Activated T-cell treated with anti-CD3 and anti-CD28 coated beads for 4 hours (primary cell): ENCODE measurements around the gene CLSTN2.

ENCODE experiments used
- DNase-seq: peaks from one replicate; pipeline ENCODE4 v3.0.0-alpha.2; 2020

Gene CLSTN2

DNA sequence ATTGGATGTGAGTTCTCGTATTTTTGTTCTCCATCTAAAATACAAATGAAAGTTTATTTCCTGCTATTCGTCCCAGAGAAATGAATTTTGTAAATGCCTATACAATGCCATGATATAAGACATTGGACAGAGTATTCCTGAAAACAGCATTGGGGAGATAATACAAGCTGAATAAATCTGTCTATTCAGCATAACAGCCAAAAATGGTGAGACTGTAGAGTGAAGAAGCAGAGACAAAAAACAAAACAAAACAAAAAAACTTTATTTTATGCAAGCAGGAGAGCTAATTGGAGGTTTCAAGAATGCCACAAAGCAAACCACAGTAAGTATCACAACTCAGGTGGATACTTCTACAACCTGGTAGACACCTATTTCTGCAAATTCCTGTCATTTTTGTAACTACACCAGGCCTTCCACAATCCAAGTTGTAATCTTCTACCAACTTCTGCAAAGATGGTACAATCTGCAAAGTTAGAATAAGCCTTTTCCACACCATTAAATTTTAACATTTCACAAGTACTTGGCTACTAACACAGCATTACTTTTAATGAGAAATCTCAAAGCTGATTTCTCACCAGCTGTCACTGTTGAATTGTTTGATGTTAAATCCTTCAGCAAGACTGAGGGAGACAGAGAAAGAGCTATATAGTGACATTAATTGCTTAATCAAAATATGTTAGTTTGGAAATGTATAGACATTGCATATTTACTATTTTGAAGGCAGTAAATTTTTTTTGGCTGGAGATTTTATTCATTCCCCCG, 163.1 kb downstream of the CLSTN2 start:
- no peak for DNase-seq

DNA sequence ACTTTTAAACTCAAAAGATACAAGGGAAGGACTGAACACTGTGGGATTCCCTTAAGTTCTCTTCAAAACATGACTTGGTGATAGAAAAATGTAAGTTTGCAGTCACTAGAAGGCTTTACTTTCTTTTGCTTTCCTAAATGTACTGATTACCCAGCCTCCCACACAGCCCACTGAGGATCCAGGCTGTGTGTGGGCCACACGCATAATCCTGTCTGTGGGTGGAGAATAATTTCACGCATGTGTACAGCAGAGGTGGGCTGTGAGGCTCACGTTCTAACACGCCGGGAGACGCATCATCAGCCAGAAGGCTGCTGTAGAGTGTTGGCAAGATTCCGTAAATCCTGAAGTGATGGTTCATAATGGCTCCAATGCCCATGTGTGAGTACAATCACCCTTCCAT, 165.5 kb downstream of the CLSTN2 start:
- no peak for DNase-seq

DNA sequence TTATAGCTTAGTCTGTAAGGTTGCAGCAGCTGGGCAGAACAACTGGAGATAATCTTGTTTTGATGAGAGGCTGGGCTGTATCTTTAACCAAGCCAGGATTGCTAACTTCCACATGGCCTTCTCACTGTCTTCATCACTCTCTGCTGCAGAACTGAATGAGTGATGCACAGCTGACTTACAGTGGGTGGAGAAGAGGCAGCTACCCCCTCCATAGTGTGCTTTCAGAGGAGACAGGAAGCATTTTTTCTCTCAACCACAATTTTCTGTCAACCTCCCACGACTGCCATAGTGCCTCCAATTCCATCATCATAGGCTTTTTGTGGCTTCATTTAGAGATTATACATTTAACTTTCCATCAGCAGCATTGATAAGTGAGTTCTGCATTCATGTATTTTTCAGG, 168.2 kb downstream of the CLSTN2 start:
- no peak for DNase-seq

DNA sequence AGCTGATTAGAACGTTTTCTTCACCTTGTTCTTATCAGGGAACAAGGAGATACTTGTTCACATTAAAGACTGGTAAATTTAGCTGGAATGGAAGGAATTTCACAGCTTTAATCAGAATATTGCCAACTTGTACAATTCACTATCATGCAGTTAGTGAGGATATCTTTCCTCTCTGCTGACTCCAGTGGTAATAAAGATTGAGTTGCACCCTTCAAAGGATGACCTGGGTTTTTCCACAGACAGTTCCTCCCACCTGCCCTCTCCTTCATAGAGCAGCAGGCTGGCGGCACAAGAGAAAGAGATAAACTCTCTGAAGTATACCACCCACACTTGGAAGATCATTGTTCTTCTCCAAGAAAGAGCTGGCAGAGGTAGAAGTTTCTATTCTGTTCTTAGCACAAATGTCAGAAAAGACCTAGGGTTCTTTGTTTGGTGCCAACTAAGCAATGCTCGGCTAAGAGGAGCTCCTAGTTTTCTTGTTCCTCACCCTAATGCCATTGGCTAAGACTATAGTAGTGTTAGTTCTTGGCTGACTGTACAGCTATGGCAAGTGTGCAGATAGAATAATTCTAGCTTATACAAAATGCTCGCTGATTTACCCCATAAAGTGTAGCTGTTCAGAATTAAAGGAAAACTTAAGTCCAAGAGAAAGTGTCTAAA, 169.1 kb downstream of the CLSTN2 start:
- DNase-seq: no peak

DNA sequence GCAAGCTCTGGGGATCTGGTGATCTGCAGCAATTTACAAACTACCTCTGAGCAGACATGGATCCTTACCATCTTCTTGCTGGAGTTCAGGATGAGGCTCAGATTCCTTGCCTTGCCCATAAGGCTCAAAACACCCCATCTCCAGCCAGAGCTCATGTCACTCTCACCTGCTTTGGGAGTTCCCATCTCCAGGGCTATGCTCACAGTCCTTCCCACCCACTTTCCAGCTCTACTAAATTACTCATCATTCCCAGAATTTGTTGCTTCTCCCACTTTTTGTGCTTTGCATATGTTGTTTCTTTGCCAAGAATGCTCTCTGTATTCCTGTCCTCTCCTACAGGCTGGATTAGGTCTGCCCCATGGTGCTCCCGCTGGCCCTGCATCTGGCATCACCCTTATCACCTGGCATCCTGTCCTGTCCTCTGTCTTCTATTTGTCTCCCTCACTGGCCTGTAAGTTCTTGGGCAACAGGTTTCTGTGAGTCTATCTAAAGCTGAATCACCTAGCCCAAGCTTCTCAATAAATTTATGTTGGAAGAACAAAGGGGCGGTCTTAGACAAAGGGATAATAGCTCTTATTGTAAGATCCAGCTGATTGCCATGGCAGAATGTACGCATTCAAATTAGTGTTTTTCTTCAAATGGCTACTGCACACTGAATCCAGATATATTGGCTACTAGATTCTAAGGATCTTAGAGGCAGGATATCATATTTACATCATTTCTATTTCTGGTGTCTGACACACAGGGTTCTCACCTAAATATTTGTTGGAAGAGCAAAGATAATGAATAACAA, 179.2 kb downstream of the CLSTN2 start:
- DNase-seq: no peak

DNA sequence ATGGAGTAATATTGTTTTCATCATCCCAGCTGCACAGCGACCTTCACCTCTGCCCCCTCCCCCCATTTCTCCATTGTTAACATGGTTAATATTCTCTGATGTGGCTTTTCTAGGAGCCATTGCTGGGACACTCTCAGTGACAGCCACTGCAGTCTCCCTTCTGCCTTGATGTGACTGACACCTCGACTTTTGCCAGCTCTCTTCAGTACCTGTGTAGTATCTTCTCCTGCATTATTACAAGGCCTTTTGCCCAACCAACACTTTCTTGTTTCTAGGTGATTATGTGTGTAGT, 179.8 kb downstream of the CLSTN2 start:
- no peak for DNase-seq

DNA sequence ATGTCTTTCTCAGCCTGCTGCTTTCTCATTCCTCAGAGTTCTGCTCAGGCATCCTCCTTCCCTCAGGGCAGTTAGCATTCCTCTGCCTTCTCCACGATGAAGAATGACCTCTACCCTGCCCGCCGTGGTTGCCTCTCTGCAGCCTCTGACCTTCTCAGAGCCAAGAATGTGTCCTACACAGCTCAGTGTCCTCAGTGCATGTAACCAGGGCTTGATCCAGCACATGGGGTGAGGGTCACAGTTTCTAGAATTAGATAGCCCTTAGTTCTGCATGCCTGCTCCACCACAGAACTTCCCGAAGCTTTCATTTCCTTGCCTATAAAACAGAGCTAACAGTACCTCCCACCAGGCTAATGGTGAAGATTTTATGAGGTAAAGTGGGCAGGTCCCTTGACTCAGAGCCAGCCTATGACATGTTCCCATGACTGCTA, 182.1 kb downstream of the CLSTN2 start:
- DNase-seq: no peak

DNA sequence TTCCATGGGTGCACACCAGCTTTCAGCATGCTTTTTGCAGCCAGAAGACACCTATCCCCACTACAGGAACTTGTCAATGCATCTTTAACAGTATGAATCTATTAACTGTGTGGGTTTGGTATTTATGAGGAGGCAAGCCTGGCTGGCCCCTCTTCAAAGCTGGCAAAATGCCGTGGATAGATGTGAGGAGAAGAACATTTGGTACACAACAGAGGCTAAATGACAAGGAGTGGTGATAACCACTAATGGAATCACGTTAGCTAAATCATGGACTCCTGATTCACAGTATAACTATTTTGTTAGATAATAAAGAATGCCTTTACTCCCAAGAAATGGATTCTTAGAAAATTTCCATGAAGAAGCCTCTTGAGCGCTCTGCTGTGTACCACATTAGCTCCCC, 187.2 kb downstream of the CLSTN2 start:
- no peak for DNase-seq

DNA sequence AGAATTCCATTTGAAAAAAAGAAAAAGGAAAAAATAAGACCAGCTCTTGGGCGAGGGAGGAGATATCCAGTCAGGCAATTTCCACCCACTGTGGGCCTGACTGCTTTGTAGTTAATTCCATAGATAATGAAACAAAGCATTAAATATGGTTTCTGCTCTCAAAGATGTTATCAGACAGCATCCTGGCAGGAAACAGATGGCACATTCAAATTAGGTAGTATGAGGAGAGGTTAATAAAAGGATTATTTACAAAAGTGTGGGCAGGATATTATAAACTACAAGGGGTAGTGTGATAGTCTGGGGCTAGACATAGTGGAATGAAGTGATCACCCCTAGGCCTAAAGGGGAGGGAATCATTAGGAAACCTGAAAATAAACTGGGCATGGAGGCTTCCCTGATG, 193.2 kb downstream of the CLSTN2 start:
- DNase-seq: no peak

DNA sequence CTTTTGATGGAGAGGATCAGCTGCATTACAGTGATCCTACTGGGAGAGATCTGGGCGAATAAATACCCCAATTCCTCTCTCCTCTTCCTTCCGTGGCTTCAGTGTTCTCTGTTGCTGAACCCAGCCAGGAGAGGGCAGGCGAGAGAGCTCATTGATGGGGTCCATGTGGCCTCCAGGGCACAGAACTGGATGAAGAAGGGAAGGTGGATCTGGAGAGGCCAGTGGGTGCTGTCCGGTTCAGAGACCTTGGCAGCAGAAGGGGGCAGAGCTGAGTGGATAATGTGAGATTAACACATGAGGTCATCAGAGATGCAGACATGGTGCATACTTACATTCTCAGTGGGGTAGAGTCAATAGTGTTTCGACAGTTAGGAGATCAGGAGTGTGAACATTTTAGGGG, 193.6 kb downstream of the CLSTN2 start:
- no peak for DNase-seq

DNA sequence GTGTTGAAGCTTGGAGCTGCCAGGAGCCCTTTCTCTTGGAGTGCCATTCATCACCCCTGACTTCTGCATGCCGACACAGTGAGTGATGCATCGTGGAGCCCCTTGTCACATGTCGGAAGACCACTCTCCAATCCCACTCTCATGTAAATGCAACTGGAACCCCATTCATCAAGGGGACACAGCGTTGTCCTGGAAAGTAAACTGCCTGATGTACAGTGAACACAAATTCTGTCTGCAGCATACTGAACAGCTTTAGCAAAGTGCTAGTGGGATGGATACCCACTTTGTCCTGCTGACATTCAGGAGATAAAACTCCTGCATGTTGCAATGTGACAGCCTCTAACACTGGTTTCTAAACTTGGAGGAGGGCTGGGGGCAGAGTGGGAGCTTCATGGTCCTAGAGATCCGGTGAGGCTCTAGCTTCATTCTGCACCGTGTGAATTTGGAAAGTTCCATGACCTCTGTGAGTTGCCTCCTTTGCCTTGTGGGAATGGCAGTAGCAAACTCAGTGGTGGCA, 194.8 kb downstream of the CLSTN2 start:
- no peak for DNase-seq

DNA sequence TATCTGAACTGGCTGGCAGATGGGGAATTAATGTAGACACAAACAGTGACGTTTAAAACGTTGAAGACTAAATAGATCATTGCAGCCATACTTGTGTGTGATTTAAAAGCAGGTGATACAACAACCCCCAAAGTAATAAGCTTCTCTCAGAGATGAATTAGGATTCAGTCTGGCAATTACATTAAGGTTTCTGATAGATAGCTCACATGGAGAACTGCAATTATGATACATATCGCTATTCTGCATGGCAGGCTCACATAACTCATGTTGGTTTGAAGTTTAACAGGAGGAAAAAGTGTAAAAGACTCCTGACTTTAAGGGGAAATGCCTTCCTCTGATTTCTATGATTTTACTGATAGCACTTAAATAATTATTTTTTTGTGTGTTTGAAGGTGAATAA, 196.9 kb downstream of the CLSTN2 start:
- no peak for DNase-seq

DNA sequence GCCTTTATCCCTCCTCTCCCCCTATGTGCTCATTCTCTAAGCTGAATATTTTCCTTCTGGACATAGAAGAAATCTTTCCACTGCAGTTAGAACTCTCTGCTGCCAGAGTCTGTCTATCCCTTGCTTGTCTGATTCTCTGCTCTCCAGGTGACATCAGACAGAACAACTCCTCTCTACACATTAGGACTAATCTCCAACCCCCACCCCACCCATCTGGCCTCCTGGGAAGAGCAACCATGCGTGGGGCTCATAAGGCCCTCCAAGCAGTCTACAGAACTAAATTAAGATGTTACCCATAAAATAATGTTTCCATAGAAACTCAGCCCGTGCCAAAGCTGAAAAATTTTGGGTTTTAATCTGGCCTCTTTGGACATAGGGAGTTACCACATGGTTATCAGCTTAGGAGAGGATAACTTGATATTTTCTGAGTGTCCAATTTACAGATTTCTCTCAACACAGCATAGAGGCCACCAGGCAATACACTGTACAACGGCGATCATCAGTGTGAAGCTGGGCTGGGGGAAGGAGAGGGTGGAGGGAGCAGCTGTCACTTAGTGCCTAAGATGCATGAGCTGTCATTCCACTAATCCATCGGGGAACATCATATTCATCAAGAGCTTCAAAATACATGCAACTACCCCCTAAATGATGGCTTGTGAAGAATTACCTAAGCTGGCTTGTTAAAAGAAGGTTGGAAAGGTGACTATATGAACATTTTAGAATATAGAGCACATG, 199.4 kb downstream of the CLSTN2 start:
- no peak for DNase-seq

DNA sequence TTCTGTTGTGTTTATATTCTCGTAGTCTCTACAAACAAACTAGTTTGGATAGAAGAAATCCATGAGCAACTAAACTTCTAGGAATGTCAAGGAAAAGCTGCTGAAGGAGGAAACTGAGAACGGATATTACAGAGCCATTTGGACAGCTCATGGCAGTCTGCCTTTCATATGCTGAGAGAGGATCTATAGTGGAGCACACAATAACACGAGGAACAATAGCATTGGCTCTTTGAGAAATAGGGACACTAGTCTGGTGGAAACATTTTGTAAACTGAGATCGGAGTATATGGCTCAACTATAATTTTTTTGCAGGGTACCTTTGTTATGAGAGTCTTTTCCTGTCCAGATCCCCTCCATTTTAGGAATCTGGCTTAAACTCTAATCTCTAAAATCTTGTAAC, 200.5 kb downstream of the CLSTN2 start:
- DNase-seq: no peak

DNA sequence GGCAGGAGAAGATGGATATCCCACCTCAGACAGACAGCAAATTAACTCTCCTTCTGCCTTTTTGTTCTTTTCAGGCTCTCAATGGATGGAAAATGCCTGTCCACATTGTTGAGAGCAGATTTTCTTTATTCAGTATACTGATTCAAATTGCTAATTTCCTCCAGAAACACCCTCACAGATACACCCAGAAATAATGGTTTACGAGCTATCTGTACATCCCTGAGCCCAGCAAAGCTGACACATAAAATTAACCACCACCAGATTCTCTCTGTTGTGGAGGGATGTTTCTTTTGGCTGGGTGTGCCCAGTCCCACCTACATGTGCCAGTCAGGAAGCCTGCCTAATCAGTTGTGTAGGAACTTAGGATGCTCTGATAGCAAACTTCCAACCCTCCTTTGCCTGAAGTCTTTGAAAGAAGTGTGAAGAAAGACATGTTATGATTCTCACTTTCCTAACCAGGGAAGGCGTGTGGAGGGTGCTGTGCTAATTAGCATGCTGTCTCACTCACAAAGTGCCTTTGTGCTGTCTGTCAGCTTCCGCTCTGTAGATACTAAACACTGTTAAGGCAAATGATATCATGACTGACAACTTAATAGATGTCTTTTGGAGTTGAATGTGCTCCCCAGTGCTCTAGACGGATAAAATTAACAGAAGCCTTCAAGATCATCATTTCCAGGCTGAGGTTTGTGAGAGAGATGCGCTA, 208.5 kb downstream of the CLSTN2 start:
- DNase-seq: no peak

DNA sequence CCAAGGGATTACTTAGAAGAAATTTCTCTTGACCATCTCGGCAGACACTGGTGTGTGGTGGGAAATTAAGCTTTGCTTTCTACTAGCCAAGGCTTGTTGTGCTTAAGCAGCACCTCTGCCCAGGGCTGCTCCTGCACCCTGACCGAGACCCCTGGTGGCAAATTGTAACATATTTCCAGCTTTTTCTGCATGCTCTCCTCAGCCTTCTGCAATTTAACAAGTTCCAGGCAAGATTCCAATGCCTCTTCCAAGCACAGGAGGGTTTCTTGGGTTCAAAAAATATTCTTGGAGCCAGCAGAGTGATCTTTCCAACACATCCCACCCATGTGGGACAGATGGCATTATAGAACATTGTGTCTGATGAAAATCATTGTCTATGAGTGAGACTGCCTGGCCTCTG, 210.5 kb downstream of the CLSTN2 start:
- DNase-seq: no peak

DNA sequence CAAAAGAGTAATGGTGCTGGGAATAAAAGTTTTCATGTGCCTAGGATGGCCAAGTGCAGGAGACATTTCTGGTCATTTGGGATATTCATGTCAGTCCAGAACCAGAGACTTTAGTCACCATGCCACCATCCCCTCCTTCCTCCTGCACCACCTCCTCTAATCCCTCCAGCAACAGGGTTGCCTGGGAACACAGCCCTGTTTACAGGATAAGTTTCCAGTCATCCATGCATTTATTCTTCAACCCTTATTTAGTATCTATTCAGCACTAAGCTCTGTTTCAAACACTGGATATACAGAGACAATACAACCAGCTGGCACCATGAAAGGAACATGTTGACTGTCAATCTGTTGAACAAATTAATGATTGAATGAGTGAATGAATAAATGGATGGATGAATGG, 211.7 kb downstream of the CLSTN2 start:
- no peak for DNase-seq

DNA sequence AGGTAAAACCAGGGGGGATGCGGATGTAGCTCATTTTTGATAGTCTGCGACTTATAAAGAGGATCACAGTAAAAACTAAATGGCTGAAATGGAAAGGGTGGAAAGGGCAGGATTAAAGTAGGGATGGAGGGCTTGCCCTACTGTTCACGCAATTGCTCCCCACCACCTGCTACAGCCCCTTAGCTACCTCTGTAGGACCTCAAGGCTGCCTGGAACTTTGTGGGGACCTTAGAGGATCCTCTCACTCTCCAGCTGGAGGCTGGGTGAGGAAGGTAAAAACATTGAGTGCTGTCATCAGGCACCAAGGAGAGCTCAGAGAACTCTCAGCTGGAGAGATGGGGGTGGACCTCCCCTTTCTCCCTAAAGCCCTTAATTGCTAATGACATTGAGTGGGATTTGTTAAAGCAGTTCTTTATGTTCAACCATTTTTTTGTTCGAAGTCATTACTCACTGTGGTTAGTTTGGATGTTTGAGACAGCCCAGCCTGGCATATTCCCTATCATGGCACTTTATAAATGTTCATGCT, 213.0 kb downstream of the CLSTN2 start:
- no peak for DNase-seq

DNA sequence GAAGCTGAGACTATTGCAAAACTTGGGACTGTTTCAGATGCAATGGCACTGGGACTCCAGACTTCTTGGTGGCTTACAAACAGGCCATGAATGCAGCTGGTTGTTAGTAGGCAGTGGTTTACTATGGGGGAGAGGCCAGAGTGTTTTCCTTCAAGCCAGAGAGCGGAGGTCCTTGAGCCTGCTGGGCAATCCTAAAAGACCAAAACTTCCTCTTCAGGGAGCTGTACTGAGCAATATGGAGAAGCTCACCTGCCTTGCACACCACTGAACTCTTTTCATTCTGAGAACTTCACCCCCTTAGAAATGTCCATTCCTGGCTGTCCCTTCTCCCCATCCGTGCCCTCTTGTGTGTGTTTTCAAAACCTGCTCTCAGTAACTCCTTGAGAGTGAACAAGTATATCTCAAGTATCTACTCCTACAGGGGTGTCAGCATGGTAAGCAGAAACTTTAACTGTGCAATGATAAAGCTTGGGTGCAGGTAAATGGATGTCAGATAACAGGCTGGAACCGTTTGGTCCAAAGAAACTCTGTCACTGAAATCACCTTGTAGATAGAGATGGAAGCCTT, 213.9 kb downstream of the CLSTN2 start:
- no peak for DNase-seq

DNA sequence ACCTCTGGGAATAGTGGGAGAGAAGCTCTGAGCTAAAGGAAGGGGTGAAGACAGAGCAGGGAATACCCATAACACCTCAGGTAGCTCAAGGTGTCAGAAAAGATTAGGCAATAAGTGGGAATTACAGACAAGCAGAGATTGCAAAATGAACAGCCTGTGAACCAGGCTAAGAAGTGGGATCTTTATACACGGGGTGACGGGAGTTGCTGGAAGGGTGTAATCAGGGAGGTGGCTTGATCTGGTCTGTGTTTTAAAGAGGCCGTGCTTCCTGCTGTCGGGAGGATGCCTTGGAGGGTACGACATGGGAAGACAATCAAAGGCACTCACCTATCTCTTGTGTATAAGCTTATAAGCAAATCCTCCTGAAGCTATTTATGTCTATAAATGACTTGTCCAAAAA, 216.3 kb downstream of the CLSTN2 start:
- DNase-seq: no peak

DNA sequence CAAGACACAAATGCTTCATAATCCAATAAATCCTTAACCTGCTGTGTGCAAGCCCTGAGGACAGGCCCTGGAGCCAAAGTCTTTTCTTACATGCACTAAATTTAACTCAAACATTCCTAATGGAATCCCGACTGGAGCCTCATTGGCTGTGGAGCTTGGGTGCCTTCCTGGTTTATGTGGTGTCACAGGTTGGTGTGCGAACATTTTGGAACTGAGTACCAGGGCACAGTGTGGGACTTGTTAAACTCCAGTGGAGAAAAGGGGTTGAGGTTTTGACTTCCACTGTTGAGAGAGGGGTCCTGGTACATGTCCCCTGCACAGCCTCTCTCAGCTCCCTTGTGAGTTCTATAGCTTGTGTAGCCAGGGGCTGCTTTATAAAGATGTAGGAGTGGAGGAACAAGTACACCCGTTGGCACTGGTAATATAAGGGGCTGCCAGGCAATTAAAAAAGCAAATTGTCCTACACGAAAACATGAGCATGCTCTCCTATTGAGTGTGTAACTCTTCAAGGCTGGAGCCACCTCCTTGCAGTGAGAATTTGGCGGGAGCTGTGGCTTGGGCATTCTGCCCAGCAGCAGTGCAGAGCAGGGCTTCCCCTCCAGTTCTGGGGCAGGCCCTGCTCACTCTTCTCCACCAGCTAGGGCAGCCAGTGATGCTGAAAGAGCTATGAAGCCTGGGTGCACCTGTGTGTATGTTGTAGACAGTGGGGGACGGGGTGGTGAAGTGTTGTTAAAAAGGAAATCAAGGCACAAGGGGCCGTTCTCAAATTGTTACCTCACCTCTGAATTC, 218.1 kb downstream of the CLSTN2 start:
- DNase-seq: no peak
